Inflammatory macrophage treated with lipopolysaccharide for 4 hours (primary cell): Measurements from ENCODE around the gene DCLRE1B.
A peak's percentile ranks its signal among the peaks of the same experiment; 100 is the strongest.

ENCODE experiments used
- DNase-seq: peaks from one replicate; pipeline ENCODE4 v3.0.0-alpha.2; 2020

Gene DCLRE1B

GRCh38 chr1:113904674-113905434, at the start of gene DCLRE1B, which contains the start of gene AP4B1:
TSS of gene DCLRE1B (plus strand) at chr1:113905326. CDS start at chr1:113905587, 261 bp downstream.
TSS of gene AP4B1 (minus strand) at chr1:113904799. CDS start at chr1:113904717, 82 bp downstream.
- peak; percentile 100 for DNase-seq

- DNase-seq, result peak; percentile 54
Observed at GRCh38 chr1:113855630-113856400, 49.3 kb upstream of the DCLRE1B start.

GRCh38 chr1:113856401-113856790, 48.7 kb upstream of the DCLRE1B start:
- no peak for DNase-seq

GRCh38 chr1:113857776-113858175, 47.4 kb upstream of the DCLRE1B start:
- peak; percentile 29 for DNase-seq

- DNase-seq, result peak; percentile 13
Observed at GRCh38 chr1:113858418-113858817, 46.7 kb upstream of the DCLRE1B start.

- no peak for DNase-seq
Observed at GRCh38 chr1:113858982-113859381, 46.1 kb upstream of the DCLRE1B start.

- peak; percentile 73 for DNase-seq
Observed at GRCh38 chr1:113859478-113860175, 45.5 kb upstream of the DCLRE1B start.

GRCh38 chr1:113860891-113861290, 44.2 kb upstream of the DCLRE1B start:
- peak; percentile 16 for DNase-seq

GRCh38 chr1:113861641-113862040, 43.5 kb upstream of the DCLRE1B start:
- no peak for DNase-seq

GRCh38 chr1:113868387-113869083, 36.6 kb upstream of the DCLRE1B start:
- DNase-seq, result peak; percentile 34

GRCh38 chr1:113870778-113871177, 34.3 kb upstream of the DCLRE1B start:
- no peak for DNase-seq

- DNase-seq, result peak; percentile 92
Observed at GRCh38 chr1:113871597-113872113, 33.5 kb upstream of the DCLRE1B start, which contains the start of gene PTPN22. TSS of gene PTPN22 (minus strand) at chr1:113871712.

- DNase-seq, result peak; percentile 86
Observed at GRCh38 chr1:113872219-113872935, 32.7 kb upstream of the DCLRE1B start.

- DNase-seq, result peak; percentile 61
Observed at GRCh38 chr1:113874012-113874879, 30.9 kb upstream of the DCLRE1B start.

GRCh38 chr1:113875714-113876113, 29.4 kb upstream of the DCLRE1B start:
- no peak for DNase-seq

- DNase-seq, result no peak
Observed at GRCh38 chr1:113876176-113876575, 28.9 kb upstream of the DCLRE1B start.

- no peak for DNase-seq
Observed at GRCh38 chr1:113879739-113880038, 25.4 kb upstream of the DCLRE1B start.

- no peak for DNase-seq
Observed at GRCh38 chr1:113881661-113882060, 23.5 kb upstream of the DCLRE1B start.

GRCh38 chr1:113886417-113887401, 18.4 kb upstream of the DCLRE1B start:
- DNase-seq, result no peak
